ENCODE results near the gene SUZ12.
"Not testable (repeated sequence)": the region's sequence is repeated elsewhere in the genome, so short reads cannot be mapped to it uniquely, and the experiment has no call there.

Gene SUZ12

DNA sequence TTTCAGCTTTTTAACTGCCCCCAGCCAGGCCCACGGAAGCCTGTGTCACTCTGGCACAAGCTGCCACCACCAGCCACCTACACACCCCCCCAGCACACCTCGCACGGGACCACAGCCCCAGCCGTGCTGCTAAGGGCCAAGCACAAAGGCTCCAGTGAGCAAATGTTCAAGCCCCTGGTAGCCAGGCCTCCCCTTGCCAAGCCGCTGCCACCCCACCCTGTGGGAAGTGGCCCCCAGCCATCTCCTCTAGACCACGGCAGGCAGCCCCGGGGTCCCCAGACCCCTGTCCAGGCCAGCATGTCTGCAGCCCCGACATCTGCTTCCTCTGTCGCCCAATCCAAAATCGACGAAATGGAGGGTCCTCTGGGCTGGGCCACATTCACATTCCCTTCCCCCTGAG is 105.5 kb downstream of the SUZ12 start:
- not testable (repeated sequence) for DNase-seq (ENCODE audit: low read depth)

DNA sequence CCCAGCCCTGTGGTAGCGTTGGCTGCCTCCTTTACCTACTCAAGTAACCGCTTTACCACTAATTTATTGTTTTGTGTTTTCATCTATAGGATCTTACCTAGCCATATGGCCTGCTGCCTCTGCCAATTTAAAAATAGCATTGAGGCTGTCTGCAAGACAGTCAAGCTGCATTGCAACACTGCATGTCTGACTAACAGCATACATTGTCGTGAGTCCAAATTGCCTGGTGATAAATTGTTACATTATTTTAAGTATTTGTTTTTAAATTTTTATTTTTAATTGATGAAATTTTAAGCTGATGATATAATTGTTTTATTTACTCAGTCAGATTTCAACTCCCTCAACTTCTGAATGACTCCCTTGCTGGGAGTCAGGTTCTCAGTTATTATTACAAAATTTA is 108.8 kb downstream of the SUZ12 start:
- not testable (repeated sequence) for DNase-seq (ENCODE audit: low read depth)

DNA sequence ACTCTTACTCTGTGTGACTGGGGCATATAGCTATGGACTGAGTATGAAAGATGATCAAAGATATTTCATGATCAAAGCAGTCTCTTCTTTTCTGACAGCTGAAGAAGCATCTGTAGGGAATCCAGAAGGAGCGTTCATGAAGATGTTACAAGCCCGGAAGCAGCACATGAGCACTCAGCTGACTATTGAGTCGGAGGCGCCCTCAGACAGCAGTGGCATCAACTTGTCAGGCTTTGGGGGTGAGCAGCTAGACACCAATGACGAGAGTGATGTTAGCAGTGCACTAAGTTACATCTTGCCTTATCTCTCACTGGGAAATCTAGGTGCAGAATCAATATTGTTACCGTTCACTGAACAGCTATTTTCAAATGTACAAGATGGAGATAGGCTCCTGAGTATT is 110.9 kb downstream of the SUZ12 start:
- DNase-seq (ENCODE audit: low read depth): not testable (repeated sequence)

Measured in activated T-cell treated with anti-CD3 and anti-CD28 coated beads for 1 hour (primary cell).